Thymus (tissue), 11 donors: ENCODE measurements around the gene XRCC4. TPM values are rescaled to one million over a fixed set of nuclear protein-coding genes. Genes with fewer than 3 reads are reported as not detected.

Source experiments
- DNase-seq, 9 donors: peaks; one replicate each; pipeline ENCODE4 v3.0.0-alpha.2; 2013; ENCODE audit warnings: low spot score in 9 of 9, low read depth in 6 of 9, missing footprints in 1 of 9
- H3K27ac ChIP-seq, 2 donors: one replicate each; pipeline ENCODE4 v1.5.1; 2013; ENCODE audit warnings: control low read depth in 1 of 2, low read depth in 1 of 2, low read length in 1 of 2, mild to moderate bottlenecking in 1 of 2, moderate library complexity in 1 of 2
- H3K27me3 ChIP-seq, 2 donors: one replicate each; pipeline ENCODE4 v1.5.1; 2013; ENCODE audit warnings: low read length in 1 of 2; ENCODE audit not compliant: control insufficient read depth in 2 of 2, insufficient read depth in 1 of 2
- H3K36me3 ChIP-seq, 2 donors: one replicate each; pipeline ENCODE4 v1.5.1; 2013; ENCODE audit warnings: low read length in 1 of 2, mild to moderate bottlenecking in 1 of 2, moderate library complexity in 1 of 2; ENCODE audit not compliant: control insufficient read depth in 2 of 2, insufficient read depth in 2 of 2
- H3K4me1 ChIP-seq, 2 donors: one replicate each; pipeline ENCODE4 v1.5.1; 2013; ENCODE audit warnings: low read length in 2 of 2; ENCODE audit not compliant: control insufficient read depth in 2 of 2, insufficient read depth in 2 of 2
- H3K4me3 ChIP-seq, 2 donors: one replicate each; pipeline ENCODE4 v1.5.1; 2013; ENCODE audit warnings: low read length in 2 of 2, control low read depth in 1 of 2, mild to moderate bottlenecking in 1 of 2
- H3K9me3 ChIP-seq, 2 donors: one replicate each; pipeline ENCODE4 v1.5.1; 2013; ENCODE audit warnings: low read length in 1 of 2, mild to moderate bottlenecking in 1 of 2; ENCODE audit not compliant: control insufficient read depth in 2 of 2, insufficient read depth in 1 of 2
- WGBS: extraction: QIAGEN DNeasy Blood & Tissue Kit; methylation state at CpG from one replicate; pipeline ENCODE4 v1.1.7; 2013; 5-methylcytosine and 5-hydroxymethylcytosine counted together
- polyA plus RNA-seq: library from polyadenylated mRNA; stranded (reverse); fragments of 200-250 nt; gene quantifications from one replicate; pipeline ENCODE4 v1.2.3, GENCODE V29; 2013
- total RNA-seq: library from RNA; stranded (reverse); fragments of 120-200 nt; gene quantifications from one replicate; pipeline ENCODE4 v1.2.4, GENCODE V29; 2013
- donor health status: healthy.

The XRCC4 gene
- total and polyA plus RNA-seq, 2 donors: 12.5 to 21.3 TPM

DNA sequence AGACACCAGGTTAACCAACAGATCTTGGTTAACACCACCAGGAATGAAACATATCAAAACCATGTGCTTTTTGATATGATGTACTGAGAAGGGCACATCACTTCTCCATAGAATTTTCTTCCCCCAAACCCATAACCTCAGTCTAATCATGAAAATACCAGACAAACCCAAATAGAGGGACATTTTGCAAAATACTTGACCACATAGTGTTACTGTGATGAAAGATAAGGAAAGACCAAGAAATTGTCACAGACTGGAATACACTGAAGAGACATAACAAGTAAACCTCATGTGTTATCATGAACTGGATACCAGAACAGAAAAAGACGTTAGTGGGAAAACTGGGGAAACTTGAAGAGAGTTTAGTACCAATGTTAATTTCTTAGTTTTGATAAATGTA, 319.3 kb downstream of the XRCC4 start:
- DNase-seq: no peak
- H3K36me3 ChIP-seq: no peaks in the 10 kb centered on the region
- H3K9me3 ChIP-seq: no peaks in the 10 kb centered on the region
- H3K27ac ChIP-seq: no peak overlapping the region
- no peaks in the 10 kb centered on the region for H3K4me1 ChIP-seq
- H3K4me3 ChIP-seq: no peak overlapping the region
- WGBS: 88% methylated on average over 1 of the region's 1 CpG
- no peaks in the 10 kb centered on the region for H3K27me3 ChIP-seq

DNA sequence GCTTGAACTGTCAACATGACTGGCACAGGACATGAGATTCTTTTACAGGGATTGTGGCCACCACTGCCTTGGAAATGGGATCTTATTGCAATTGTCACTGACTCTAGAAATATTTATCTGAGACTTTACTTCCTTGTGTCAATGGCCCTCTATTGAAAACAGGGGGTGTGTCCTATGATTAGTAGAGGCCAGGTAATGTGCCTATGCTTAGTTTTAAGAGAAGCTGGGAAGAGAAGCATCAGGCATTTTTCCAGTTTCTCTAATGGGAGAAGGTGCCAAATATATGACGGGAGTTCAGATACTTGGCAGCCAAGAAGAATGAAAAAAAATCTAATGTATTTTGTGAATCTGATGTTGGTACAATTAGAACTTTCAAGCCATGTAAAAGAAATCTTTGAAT, 320.3 kb downstream of the XRCC4 start:
- H3K9me3 ChIP-seq: no peaks in the 10 kb centered on the region
- no peaks in the 10 kb centered on the region for H3K36me3 ChIP-seq
- no peaks in the 10 kb centered on the region for H3K4me1 ChIP-seq
- DNase-seq: no peak
- no peak overlapping the region for H3K27ac ChIP-seq
- no peak overlapping the region for H3K4me3 ChIP-seq
- H3K27me3 ChIP-seq: no peaks in the 10 kb centered on the region
- 97% methylated on average over 1 of the region's 1 CpG for WGBS

DNA sequence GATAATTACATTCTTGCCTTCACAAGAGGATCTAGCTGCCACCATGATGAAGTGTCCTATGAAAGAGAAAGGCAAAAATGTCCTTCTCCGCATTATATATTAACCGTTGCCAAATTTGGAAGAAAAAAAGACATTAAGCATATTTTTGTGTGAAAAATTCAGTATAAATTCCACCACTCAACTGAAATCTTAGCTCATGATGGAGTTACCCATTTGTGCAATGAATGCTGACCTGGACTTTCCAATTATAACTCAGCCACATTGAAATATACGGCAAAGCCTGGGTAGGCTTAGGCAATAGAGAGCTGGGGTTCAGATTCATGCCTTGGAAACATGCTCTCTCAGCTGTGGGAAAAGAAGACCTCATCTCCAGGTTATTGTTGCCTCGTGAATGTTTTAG, 322.9 kb downstream of the XRCC4 start:
- Histone ChIP-seq H3K9me3 (no peaks in the 10 kb centered on the region), H3K36me3 (no peaks in the 10 kb centered on the region), H3K4me1 (no peaks in the 10 kb centered on the region), H3K4me3 (no peak overlapping the region), H3K27ac (no peak overlapping the region), H3K27me3 (no peaks in the 10 kb centered on the region)
- WGBS: 97% methylated on average over 4 of the region's 4 CpGs
- no peak for DNase-seq

DNA sequence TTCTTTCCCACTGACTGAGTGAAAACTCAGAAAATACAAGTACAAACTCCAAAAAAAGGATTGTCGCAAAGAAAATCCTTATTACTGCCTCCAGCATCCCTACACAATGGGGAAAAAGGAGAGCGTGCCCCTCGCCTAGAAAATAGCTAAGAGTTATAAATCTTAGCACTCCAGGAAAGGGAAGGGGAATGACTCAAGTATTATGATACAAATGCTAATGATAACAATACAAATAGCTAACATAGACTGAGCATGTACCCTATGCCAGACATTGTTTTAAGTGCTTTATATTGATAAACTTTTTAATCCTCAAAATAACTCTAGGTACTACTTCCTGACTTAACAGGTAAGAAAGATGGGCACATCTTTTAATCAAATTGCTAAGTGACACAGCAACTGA, 323.4 kb downstream of the XRCC4 start:
- no peaks in the 10 kb centered on the region for H3K4me1 ChIP-seq
- no peaks in the 10 kb centered on the region for H3K36me3 ChIP-seq
- no peaks in the 10 kb centered on the region for H3K9me3 ChIP-seq
- H3K27me3 ChIP-seq: no peaks in the 10 kb centered on the region
- DNase-seq: no peak
- 100% methylated on average over 3 of the region's 3 CpGs for WGBS
- no peak overlapping the region for H3K27ac ChIP-seq
- H3K4me3 ChIP-seq: no peak overlapping the region

DNA sequence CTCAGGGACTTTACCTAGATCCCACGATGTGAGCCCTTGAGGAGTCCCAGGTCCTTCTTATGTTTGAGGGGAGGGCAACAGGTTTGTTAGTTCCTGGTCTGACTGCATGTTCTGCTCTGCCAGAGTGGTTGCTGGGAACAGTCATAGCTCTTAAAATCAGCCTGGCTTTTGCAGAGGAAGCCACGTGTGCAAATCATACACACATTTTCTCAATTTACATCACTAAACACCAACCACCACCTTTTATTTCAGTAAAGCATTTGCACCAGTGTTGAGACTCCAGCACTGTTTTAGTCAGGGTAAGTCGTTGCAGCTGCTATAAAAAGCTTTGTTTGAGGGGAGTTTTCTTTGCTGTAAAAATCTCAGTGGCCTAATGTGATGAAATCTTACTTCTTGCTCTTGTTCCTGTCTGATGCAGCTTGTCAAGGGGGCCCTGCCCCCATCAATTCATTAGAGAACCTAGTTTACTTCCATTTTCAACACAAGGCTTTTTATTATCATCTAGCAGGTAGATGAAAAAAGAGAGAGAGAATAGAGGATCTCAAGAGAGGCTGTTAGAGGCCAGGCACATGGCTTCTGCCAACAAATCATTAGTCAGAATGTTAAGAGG, 323.9 kb downstream of the XRCC4 start:
- no peak overlapping the region for H3K27ac ChIP-seq
- H3K27me3 ChIP-seq: no peaks in the 10 kb centered on the region
- H3K36me3 ChIP-seq: no peaks in the 10 kb centered on the region
- 68% methylated on average over 3 of the region's 3 CpGs for WGBS
- H3K4me3 ChIP-seq: no peak overlapping the region
- H3K9me3 ChIP-seq: no peaks in the 10 kb centered on the region
- H3K4me1 ChIP-seq: no peaks in the 10 kb centered on the region
- DNase-seq: peak in 2 of 9 donors; percentile 2 to 14

DNA sequence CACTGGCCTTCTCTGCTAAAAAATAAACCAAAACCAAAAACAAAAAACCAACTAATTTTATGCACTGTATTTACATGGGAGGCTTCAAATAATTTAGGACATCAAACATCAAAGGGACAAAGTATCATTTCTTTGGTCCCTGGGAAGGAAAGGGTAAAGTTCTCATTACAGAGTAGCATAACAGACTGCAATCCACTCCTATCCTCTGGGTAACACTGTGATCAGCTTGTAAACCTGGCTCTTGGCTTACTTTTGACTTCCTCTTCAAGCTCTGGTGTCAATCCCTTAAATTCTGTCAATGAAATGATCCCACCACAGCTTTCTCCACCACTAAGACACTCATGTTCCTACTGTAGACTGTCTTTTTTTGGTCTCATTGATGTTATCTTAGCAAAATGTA, 324.4 kb downstream of the XRCC4 start:
- H3K4me3 ChIP-seq: no peak overlapping the region
- DNase-seq: no peak
- no peak overlapping the region for H3K27ac ChIP-seq
- H3K4me1 ChIP-seq: no peaks in the 10 kb centered on the region
- no peaks in the 10 kb centered on the region for H3K27me3 ChIP-seq
- H3K9me3 ChIP-seq: no peaks in the 10 kb centered on the region
- H3K36me3 ChIP-seq: no peaks in the 10 kb centered on the region

Other genes with a start within 250 kb of the XRCC4 start
- 48.4 TPM for gene TMEM167A, start 153 bp upstream of the XRCC4 start, total RNA-seq
- gene TMEM167A, start 153 bp upstream of the XRCC4 start, polyA plus RNA-seq: 44.8 TPM